Spleen (tissue), 7 donors: ENCODE data around the gene TMPRSS11D.

ENCODE experiments used
- POLR2A ChIP-seq, 3 donors: fragments of 450-650 bp; IDR thresholded peaks; one replicate each; pipeline ENCODE4 v1.5.1; 2017; ENCODE audit warnings: antibody characterized with exemption in 3 of 3, mild to moderate bottlenecking in 1 of 3
- POLR2AphosphoS5 ChIP-seq, 3 donors: sonication (generic); formaldehyde crosslinking; IDR thresholded peaks; one replicate each; pipeline ENCODE4 v1.5.1; 2017; ENCODE audit warnings: antibody characterized with exemption in 3 of 3
- TF ChIP-seq, protein P1 (sequence below), 11 experiments: fragments of 200-600 bp in 7 of 11; fragments of 450-650 bp in 4 of 11; sonication (generic) in 4 of 11; IDR thresholded peaks in 8 of 11; conservative IDR thresholded peaks in 3 of 11; 1 replicate in 7 of 11; 2 replicates in 4 of 11; pipeline versions ENCODE4 v1.4.0 to v1.8.0; 2016 to 2021; ENCODE audit warnings: antibody characterized with exemption in 11 of 11, inconsistent platforms in 4 of 11, mild to moderate bottlenecking in 1 of 11
- donor health status: DM: no; HTN: no; CAD: no; lungs with moderate emphysema.
- donor health status: DM: no; HTN: no; CAD: no.
- donor health status: DM: no; HTN: no; CAD: no.

DNA sequence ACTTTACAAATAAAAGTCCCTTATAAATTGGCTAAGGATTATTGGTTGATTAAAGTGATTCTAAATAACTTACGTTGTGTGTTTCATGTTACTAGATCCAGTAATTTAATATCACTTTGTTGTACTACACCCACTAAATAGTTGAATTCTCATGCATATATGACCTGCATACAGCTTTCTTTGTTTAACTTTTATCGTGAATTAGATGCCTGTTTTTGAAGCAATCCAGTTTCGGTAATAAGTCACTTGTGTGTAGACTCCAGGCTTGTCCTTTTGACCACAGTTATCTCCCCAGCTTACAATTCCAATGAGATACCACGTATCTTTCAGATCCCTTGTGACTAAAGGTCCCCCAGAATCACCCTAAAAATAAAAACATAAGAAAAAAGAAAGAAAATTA, 27.3 kb upstream of the TMPRSS11D start:
- TF ChIP-seq POLR2A (IDR thresholded peaks at IDR 0.05) (no peak), POLR2AphosphoS5 (IDR thresholded peaks at IDR 0.05) (no peak)
- TF ChIP-seq, protein P1, sequence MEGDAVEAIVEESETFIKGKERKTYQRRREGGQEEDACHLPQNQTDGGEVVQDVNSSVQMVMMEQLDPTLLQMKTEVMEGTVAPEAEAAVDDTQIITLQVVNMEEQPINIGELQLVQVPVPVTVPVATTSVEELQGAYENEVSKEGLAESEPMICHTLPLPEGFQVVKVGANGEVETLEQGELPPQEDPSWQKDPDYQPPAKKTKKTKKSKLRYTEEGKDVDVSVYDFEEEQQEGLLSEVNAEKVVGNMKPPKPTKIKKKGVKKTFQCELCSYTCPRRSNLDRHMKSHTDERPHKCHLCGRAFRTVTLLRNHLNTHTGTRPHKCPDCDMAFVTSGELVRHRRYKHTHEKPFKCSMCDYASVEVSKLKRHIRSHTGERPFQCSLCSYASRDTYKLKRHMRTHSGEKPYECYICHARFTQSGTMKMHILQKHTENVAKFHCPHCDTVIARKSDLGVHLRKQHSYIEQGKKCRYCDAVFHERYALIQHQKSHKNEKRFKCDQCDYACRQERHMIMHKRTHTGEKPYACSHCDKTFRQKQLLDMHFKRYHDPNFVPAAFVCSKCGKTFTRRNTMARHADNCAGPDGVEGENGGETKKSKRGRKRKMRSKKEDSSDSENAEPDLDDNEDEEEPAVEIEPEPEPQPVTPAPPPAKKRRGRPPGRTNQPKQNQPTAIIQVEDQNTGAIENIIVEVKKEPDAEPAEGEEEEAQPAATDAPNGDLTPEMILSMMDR (IDR thresholded peaks at IDR 0.05 in 8 of 11, conservative IDR thresholded peaks at IDR 0.05 in 3 of 11): no peak
